ENCODE results near the gene SCUBE1. TPM values are rescaled to one million over a fixed set of nuclear protein-coding genes. Genes with fewer than 3 reads are reported as not detected.

SCUBE1 gene
- total RNA-seq, 2 experiments from 2014 or later, result not detected

DNA sequence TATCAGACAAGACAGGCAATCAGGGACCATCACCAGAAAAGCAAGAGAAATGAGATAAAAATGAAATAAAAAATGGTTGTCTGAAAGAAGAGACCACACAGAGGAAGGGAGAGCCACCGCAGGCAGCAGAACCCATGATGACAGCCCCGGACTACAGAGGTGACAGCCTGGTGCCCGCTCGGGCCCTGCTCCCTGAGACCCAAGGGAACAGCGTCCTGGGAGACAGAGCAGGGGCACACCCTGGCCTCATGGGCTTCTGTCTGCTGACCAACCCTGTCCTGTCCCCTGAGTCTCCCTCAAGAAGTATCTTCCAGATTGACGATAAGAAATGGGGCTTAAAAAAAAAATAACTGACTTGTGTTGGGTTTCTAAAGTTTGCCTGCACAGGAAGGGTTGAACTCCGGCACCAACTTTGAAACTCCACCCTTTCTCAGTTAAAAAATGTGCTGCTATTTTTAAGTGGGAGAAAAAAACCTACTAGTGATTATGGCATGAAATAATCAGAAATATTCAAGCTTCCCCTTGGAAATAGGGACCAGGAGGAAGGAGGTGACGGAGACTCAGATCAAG is 86.1 kb downstream of the SCUBE1 start:
- no peak for TF ChIP-seq EZH2phosphoT487 (IDR thresholded peaks at IDR 0.05; ENCODE audit: borderline replicate concordance, low read depth, low read length)
- TF ChIP-seq, protein P1, sequence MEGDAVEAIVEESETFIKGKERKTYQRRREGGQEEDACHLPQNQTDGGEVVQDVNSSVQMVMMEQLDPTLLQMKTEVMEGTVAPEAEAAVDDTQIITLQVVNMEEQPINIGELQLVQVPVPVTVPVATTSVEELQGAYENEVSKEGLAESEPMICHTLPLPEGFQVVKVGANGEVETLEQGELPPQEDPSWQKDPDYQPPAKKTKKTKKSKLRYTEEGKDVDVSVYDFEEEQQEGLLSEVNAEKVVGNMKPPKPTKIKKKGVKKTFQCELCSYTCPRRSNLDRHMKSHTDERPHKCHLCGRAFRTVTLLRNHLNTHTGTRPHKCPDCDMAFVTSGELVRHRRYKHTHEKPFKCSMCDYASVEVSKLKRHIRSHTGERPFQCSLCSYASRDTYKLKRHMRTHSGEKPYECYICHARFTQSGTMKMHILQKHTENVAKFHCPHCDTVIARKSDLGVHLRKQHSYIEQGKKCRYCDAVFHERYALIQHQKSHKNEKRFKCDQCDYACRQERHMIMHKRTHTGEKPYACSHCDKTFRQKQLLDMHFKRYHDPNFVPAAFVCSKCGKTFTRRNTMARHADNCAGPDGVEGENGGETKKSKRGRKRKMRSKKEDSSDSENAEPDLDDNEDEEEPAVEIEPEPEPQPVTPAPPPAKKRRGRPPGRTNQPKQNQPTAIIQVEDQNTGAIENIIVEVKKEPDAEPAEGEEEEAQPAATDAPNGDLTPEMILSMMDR (conservative IDR thresholded peaks at IDR 0.05; ENCODE audit: low read length), result no peak
- BruUV-seq (replicated peaks), result no TSS peak
- no peaks in the 10 kb centered on the region for H3K9me2 ChIP-seq (ENCODE audit: insufficient read depth, low read length)
- H3K9me3 ChIP-seq (ENCODE audit: low read length), result no peaks in the 10 kb centered on the region
- H3K27ac ChIP-seq (ENCODE audit: low read depth, low read length, poor library complexity, severe bottlenecking), result no peak overlapping the region
- H2AFZ ChIP-seq (ENCODE audit: low read length), result no peak overlapping the region
- intact Hi-C loops (cut with micrococcal nuclease; ENCODE audit: unreplicated experiment), result no loop called here
- no peak overlapping the region for H3K4me2 ChIP-seq (ENCODE audit: low read length)
- H3K4me1 ChIP-seq (ENCODE audit: insufficient read depth, low read length, poor library complexity, severe bottlenecking), result no peaks in the 10 kb centered on the region
- ChIA-PET POLR2A (no interaction called here), CTCF (ENCODE audit: unreplicated experiment) (no interaction called here)
- no peaks in the 10 kb centered on the region for H3K36me3 ChIP-seq (ENCODE audit: insufficient read depth, low read length)
- DNase-seq (ENCODE audit: low spot score), result no peak
- H4K20me1 ChIP-seq (ENCODE audit: insufficient read depth, low read length), result no peaks in the 10 kb centered on the region
- no peaks in the 10 kb centered on the region for H3K79me2 ChIP-seq (ENCODE audit: insufficient read depth, low read depth, low read length)
- H3K4me3 ChIP-seq (ENCODE audit: low read depth, low read length, poor library complexity, severe bottlenecking), result no peak overlapping the region

DNA sequence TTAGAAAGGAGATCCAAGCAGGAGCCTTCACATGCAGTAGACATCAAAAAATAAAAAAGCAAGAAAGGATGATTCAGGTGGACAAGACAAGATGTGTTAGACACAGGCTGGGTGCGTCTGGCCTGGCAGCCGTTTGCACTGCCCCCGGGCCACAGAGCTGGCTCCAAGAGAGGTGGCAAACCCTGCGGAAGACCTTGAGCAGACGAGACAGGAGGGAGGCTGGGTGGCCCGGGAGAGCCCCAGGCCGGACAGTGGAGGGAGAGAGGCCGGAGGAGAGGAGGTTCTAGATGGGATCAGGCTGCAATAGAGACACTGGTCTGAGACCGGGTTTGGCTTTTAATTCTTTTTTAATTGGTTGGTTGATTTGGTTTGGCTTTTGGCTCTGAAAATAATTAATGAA is 86.6 kb downstream of the SCUBE1 start:
- Histone ChIP-seq H3K27ac (ENCODE audit: low read depth, low read length, poor library complexity, severe bottlenecking) (no peak overlapping the region), H3K79me2 (ENCODE audit: insufficient read depth, low read depth, low read length) (no peaks in the 10 kb centered on the region), H3K4me1 (ENCODE audit: insufficient read depth, low read length, poor library complexity, severe bottlenecking) (no peaks in the 10 kb centered on the region), H3K36me3 (ENCODE audit: insufficient read depth, low read length) (no peaks in the 10 kb centered on the region), H3K4me3 (ENCODE audit: low read depth, low read length, poor library complexity, severe bottlenecking) (no peak overlapping the region), H3K9me3 (ENCODE audit: low read length) (no peaks in the 10 kb centered on the region), H3K9me2 (ENCODE audit: insufficient read depth, low read length) (no peaks in the 10 kb centered on the region), H4K20me1 (ENCODE audit: insufficient read depth, low read length) (no peaks in the 10 kb centered on the region), H3K4me2 (ENCODE audit: low read length) (no peak overlapping the region), H2AFZ (ENCODE audit: low read length) (no peak overlapping the region)
- intact Hi-C loops (cut with micrococcal nuclease; ENCODE audit: unreplicated experiment), result no loop called here
- DNase-seq (ENCODE audit: low spot score), result no peak
- ChIA-PET POLR2A (no interaction called here), CTCF (ENCODE audit: unreplicated experiment) (no interaction called here)
- TF ChIP-seq EZH2phosphoT487 (IDR thresholded peaks at IDR 0.05; ENCODE audit: borderline replicate concordance, low read depth, low read length), result no peak
- TF ChIP-seq, protein P1 (conservative IDR thresholded peaks at IDR 0.05; ENCODE audit: low read length), result no peak
- BruUV-seq (replicated peaks), result no TSS peak

- intact Hi-C loops (cut with micrococcal nuclease; ENCODE audit: unreplicated experiment), result no loop called here
- Histone ChIP-seq H3K4me2 (ENCODE audit: low read length) (no peak overlapping the region), H3K27ac (ENCODE audit: low read depth, low read length, poor library complexity, severe bottlenecking) (no peak overlapping the region), H3K4me1 (ENCODE audit: insufficient read depth, low read length, poor library complexity, severe bottlenecking) (no peaks in the 10 kb centered on the region), H3K9me2 (ENCODE audit: insufficient read depth, low read length) (no peaks in the 10 kb centered on the region), H3K4me3 (ENCODE audit: low read depth, low read length, poor library complexity, severe bottlenecking) (no peak overlapping the region), H3K36me3 (ENCODE audit: insufficient read depth, low read length) (no peaks in the 10 kb centered on the region), H3K79me2 (ENCODE audit: insufficient read depth, low read depth, low read length) (no peaks in the 10 kb centered on the region), H2AFZ (ENCODE audit: low read length) (no peak overlapping the region), H4K20me1 (ENCODE audit: insufficient read depth, low read length) (no peaks in the 10 kb centered on the region), H3K9me3 (ENCODE audit: low read length) (no peaks in the 10 kb centered on the region)
- no TSS peak for BruUV-seq (replicated peaks)
- DNase-seq (ENCODE audit: low spot score), result no peak
- POLR2A ChIA-PET, result no interaction called here
- TF ChIP-seq EZH2phosphoT487 (IDR thresholded peaks at IDR 0.05; ENCODE audit: borderline replicate concordance, low read depth, low read length), result no peak
- CTCF ChIA-PET (ENCODE audit: unreplicated experiment), result interaction anchor here (0.6 kb wide), 1 partner anchor 12 kb away, joined by 3 read pairs; no protein-coding TSS in a partner anchor
These were observed 87.9 kb downstream of the SCUBE1 start for GRCh38 chr22:43255299-43255698.
